GM18519 (cell line): Measurements from ENCODE around the gene FRS2.

Experiments
- ATAC-seq: cut with Tn5 transposase; IDR thresholded peaks from one replicate; pipeline ENCODE4 v1.9.1; 2021; ENCODE audit warnings: mild to moderate bottlenecking, moderate library complexity; ENCODE audit not compliant: unreplicated experiment, low FRiP score

FRS2 gene

GRCh38 chr12:69524755-69525469, 54.7 kb downstream of the FRS2 start:
- no peak for ATAC-seq

DNA sequence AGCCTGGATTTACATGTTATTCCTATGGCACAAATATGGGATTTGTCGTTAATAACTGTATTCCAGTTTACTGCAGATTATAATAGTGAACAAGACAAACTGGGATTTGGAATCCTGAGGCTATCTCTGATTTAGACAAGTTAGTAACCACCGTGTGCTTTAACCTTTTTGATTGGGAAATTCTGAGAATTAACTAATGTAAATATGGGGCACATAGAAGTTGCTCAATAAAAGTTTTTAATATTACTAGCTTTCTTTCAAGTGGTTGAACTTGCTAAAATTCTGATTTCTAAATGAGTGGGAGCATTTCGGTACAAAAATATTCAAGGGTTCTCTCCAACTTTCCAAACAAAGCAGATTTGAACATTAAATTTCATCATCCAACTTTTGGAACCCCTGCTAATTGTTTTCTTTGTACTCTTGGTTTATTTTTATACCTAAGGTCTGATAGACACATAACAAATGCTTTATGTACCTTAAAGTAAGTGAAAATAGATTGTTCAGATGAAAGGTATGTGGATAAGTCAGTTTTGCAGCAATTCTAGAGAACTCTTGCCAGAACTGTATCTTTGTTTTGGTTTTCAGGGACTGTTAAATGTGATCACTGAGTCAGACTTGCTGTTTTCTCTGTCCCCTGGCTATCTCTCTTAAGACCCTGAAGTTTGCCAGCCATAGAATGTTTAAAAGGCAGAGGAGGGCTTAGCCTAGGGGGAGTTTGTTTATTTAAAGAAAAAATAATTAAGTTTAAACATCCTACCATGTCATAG, 57.5 kb downstream of the FRS2 start:
- no peak for ATAC-seq

- no peak for ATAC-seq
These were observed 58.8 kb downstream of the FRS2 start for GRCh38 chr12:69529021-69529420.

DNA sequence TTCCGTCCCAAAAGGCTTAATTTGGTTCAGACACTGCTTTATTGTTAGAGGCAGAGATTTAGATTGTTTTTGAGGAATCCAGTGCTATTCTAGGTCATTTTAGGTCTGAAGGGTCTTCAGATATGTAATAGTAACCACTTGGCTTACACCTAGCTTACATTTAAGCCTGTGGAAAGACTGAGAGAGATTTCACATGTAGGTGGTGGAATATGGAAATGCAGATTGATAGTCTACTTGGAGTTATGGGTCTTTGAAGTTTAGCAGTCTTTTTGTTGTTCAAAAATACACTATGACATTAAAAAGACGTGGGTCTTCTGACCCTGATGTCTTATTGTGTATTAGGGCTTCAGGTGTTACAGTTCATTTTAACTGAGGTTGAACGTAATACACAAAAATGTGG, 63.7 kb downstream of the FRS2 start:
- ATAC-seq = no peak

GRCh38 chr12:69534389-69534822, 64.2 kb downstream of the FRS2 start:
- peak; percentile 51 for ATAC-seq

- ATAC-seq = no peak
These were observed 70.8 kb downstream of the FRS2 start for GRCh38 chr12:69540987-69541386.

DNA sequence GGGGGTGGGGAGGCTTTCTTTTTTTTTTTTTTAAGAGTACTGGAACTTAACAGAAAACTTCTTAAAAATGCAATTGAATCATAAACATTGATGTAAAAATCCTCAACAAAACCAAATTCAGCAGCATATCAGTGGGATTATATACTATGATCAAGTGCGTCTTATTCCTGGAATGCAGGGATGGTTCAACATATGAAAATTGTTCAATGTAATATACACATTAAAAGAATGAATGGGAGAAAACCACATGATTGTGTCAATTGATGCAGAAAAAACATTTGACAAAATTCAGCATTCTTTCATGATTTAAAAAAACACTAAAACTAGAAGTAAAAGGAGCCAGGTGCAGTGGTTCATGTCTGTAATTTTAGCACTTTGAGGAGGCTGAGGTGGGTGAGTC, 73.9 kb downstream of the FRS2 start:
- ATAC-seq = no peak

DNA sequence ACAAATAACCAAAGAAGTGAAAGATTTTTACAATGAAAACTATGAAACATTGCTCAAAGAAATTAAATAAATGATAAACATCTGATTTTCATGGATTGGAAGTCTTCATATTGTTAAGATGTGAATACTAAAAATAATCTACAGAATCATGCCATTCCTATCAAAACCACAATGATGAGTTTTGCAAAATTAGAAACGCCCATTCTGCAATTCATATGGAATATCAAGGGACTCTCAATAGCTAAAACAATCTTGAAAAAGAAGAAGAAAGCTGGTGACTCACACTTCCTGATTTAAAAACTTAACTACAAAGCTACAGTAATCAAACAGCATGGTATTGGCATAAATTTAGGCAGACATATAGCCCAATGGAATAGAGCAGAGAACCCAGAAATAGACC, 74.9 kb downstream of the FRS2 start:
- no peak for ATAC-seq

GRCh38 chr12:69546693-69547438, 76.7 kb downstream of the FRS2 start:
- ATAC-seq = no peak

GRCh38 chr12:69548687-69549086, 78.5 kb downstream of the FRS2 start:
- no peak for ATAC-seq

DNA sequence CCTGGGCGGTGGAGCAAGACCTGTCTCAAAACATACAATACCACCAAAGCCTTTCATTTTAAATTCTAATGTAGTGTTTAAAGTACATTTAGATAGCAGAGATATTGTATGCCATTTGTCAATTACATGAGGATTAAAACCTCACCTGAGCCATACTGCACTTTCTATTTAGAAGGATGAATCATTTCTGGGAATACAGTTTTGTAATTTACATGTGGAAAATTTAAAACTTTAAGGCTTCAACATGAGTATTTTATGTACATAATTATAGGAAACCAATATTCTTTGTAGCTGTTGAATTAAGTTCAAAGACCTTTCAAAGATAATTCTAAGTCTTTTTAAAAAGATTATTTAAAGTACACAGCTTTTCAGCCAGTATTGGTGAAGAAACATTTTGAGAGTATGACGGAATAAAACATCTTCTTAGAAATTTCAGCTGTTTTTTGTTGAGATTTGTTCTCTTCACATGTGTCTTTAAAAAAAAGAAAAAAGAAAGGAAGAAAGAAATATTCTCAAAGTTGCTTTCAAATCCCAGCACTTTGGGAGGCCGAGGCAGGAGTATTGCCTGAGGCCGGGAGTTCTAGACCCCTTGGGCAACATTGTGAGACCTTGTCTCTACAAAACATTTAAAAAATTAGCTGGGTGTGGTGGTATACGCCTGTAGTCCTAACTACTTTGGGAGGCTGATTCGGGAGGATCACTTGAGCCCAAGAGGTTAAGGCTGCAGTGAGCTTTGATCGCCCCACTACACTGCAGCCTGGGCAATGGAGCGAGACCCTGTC, 80.6 kb downstream of the FRS2 start:
- ATAC-seq = no peak

DNA sequence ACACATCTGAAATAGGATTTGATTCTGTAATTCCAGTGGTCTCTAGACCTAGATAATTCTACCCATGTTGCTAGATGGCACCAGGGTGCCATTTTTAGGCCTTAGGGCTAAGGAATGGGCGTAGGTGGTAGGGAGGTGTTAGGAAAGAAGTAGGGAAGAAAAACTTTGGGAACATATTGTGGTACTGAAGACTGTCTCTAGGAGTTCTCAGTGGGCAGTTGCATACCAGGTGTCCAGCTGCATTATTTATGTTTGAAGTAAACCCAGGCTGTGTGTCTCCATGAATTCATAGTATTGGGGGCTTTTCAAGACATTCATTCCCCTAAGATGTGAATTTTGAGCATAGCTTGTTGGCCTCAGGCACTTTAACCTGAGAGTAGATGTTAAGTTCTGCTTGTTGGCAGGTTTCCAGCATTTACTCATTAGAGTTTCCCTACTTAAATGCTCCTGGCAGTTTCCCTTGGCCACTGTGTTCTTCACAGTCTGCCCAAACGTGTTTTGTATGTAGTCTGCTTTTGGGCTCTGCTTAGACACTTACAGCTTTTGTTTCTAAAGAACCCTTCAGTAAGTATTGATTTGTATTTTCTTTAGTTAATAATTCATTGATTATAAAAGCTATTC, 83.5 kb downstream of the FRS2 start:
- no peak for ATAC-seq

GRCh38 chr12:69555461-69555860, 85.3 kb downstream of the FRS2 start:
- no peak for ATAC-seq

DNA sequence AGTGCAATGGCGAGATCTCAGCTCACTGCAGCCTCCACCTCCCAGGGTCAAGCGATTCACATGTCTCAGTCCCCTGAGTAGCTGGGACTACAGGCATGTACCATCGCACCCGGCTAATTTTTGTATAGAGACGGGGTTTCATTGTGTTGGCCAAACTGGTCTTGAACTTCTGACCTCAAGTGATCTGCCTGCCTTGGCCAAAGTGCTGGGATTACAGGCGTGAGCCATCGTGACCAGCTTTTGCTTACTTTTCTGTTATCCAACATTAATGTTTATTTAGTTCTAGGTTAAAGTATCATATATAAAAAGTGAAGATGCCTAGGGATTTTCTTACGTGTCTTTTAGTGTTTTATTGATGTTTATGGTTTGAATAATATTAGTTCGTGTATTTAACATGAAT, 86.2 kb downstream of the FRS2 start:
- ATAC-seq = no peak

DNA sequence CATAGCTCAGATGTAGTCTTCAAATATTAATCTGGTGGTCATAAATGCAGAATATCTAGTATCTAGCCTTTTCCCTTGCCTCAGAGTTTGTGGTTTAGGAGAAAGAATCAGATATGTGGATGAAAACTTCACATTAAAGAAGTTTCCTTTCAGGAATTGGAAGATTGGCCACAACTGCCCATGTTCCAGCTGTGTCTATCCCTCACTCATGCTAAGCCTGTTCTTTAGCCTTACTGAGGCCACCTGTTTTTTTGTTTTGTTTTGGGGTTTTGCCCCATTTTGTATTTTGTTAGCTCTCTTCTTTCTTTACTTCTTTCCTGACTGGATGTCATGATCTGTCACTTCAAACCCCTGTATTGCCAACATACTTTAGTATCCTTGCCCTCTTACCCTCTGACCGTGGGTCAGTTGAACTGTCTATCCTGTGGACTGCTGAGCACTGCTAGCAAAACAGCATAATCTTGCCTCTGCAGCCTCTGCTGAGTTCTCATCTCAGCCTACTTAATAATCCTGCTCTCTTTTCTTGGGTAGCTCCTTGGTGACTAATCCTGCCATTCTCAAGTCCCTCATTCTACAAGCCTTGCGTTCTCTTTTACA, 93.1 kb downstream of the FRS2 start:
- ATAC-seq = no peak

GRCh38 chr12:69566603-69567002, 96.4 kb downstream of the FRS2 start:
- ATAC-seq = no peak

DNA sequence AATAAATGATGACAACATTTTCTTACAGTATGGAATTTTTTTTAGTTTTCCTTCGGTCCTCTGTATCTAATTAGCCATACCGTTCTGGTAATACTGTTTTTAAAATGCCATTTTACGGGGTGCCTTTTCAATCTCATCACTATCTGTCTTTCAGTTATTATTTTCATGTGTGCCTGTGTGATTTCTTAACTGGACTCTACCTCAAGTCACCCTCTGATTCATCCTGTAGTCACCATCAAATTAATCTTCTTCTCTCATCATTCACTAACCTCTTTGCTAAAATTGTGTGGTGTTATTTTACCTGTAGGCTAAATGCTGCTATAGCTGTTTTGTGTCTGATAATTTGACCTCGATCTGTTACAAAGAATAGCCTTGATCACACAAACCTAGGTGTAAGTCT, 99.0 kb downstream of the FRS2 start:
- no peak for ATAC-seq

GRCh38 chr12:69570000-69570516, 99.9 kb downstream of the FRS2 start:
- ATAC-seq = no peak

- ATAC-seq = peak; percentile 55
These were observed 100.6 kb downstream of the FRS2 start for GRCh38 chr12:69570545-69571399.
